HepG2 (cell line): Measurements from ENCODE around the gene RNMT. TPM values are rescaled to one million over a fixed set of nuclear protein-coding genes. Genes with fewer than 3 reads are reported as not detected.

Experiments used
- BCL6 ChIP-seq: IDR thresholded peaks from 2 replicates; pipeline ENCODE4 v1.6.1; 2016; ENCODE audit warnings: missing genetic modification reagents, missing compliant biosample characterization
- CAMTA2 ChIP-seq: sonication (generic); formaldehyde crosslinking; IDR thresholded peaks from 2 replicates; pipeline ENCODE4 v1.4.0; 2020; ENCODE audit warnings: mild to moderate bottlenecking, missing genetic modification reagents, borderline replicate concordance
- CCDC6 ChIP-seq: sonication (generic); formaldehyde crosslinking; IDR thresholded peaks from 2 replicates; pipeline ENCODE4 v1.8.1; 2022; ENCODE audit warnings: mild to moderate bottlenecking, missing genetic modification reagents, moderate library complexity
- HNRNPL ChIP-seq: fragments of 200-400 bp; formaldehyde crosslinking; IDR thresholded peaks from 2 replicates; pipeline ENCODE4 v1.6.1; 2017; ENCODE audit warnings: mild to moderate bottlenecking, low read depth, low read length
- MAFF ChIP-seq: IDR thresholded peaks from 2 replicates; pipeline ENCODE4 v1.6.1; 2011; ENCODE audit warnings: low read depth, low read length, improper control_type of control experiment
- NONO ChIP-seq, 2 experiments: fragments of 450-650 bp in 1 of 2; sonication (generic) in 1 of 2; formaldehyde crosslinking in 1 of 2; IDR thresholded peaks in 1 of 2; conservative IDR thresholded peaks in 1 of 2; 2 replicates each; pipeline versions ENCODE4 v1.6.1 to v1.8.0; 2017 to 2022; ENCODE audit warnings: mild to moderate bottlenecking in 1 of 2, missing genetic modification reagents in 1 of 2, moderate library complexity in 1 of 2
- PHB2 ChIP-seq: fragments of 450-650 bp; IDR thresholded peaks from 2 replicates; pipeline ENCODE4 v1.6.1; 2018; ENCODE audit not compliant: partially characterized antibody
- RAD21 ChIP-seq: fragments of 450-650 bp; formaldehyde crosslinking; IDR thresholded peaks from 2 replicates; pipeline ENCODE4 v1.5.0; 2020; ENCODE audit warnings: mild to moderate bottlenecking
- RBAK ChIP-seq: sonication (generic); formaldehyde crosslinking; IDR thresholded peaks from 2 replicates; pipeline ENCODE4 v1.5.1; 2020; ENCODE audit warnings: mild to moderate bottlenecking, missing genetic modification reagents
- REL ChIP-seq: sonication (generic); formaldehyde crosslinking; conservative IDR thresholded peaks from 2 replicates; pipeline ENCODE4 v1.8.0; 2022; ENCODE audit warnings: mild to moderate bottlenecking, missing genetic modification reagents, moderate library complexity
- SP4 ChIP-seq: sonication (generic); formaldehyde crosslinking; IDR thresholded peaks from 2 replicates; pipeline ENCODE4 v1.8.1; 2023; ENCODE audit warnings: mild to moderate bottlenecking, missing genetic modification reagents
- ZEB1 ChIP-seq: IDR thresholded peaks from 2 replicates; pipeline ENCODE4 v1.6.1; 2012; ENCODE audit warnings: mild to moderate bottlenecking, low read depth, inconsistent platforms; ENCODE audit not compliant: insufficient replicate concordance
- ZFY ChIP-seq: sonication (generic); formaldehyde crosslinking; IDR thresholded peaks from 2 replicates; pipeline ENCODE4 v1.4.0; 2020; ENCODE audit warnings: missing genetic modification reagents
- ZNF543 ChIP-seq: sonication (generic); formaldehyde crosslinking; IDR thresholded peaks from 2 replicates; pipeline ENCODE4 v1.4.0; 2020; ENCODE audit warnings: mild to moderate bottlenecking, missing genetic modification reagents
- polyA plus RNA-seq, 8 experiments: library from polyadenylated mRNA; depleted of rRNA in 3 of 8; stranded (reverse) in 7 of 8; unstranded in 1 of 8; fragments of >200 nt; fragmentation: Illumina TruSeq in 4 of 8; extraction: Trizol in 4 of 8; gene quantifications; 2 replicates each; pipeline versions ENCODE4 v1.2.1 to v1.2.3, GENCODE V29; 2011 to 2016; ENCODE audit warnings: low read depth in 4 of 8, missing spikeins in 1 of 8, mixed read lengths in 1 of 8; ENCODE audit not compliant: insufficient read depth in 1 of 8
- total RNA-seq, 5 experiments: library from RNA; depleted of rRNA; stranded (reverse); fragments of >200 nt; fragmentation: Illumina TruSeq; extraction: Trizol; gene quantifications; 2 replicates each; pipeline ENCODE4 v1.2.3, GENCODE V29; 2016; ENCODE audit warnings: low read depth in 1 of 5
- TF ChIP-seq, protein P1 (sequence below): sonication (generic); formaldehyde crosslinking; IDR thresholded peaks from 2 replicates; pipeline ENCODE4 v1.5.1; 2020; ENCODE audit warnings: mild to moderate bottlenecking, missing genetic modification reagents
- TF ChIP-seq, protein P2 (sequence below): sonication (generic); formaldehyde crosslinking; IDR thresholded peaks from 2 replicates; pipeline ENCODE4 v1.5.0; 2020; ENCODE audit warnings: mild to moderate bottlenecking, missing genetic modification reagents, moderate library complexity
- TF ChIP-seq, protein P3 (sequence below): sonication (generic); formaldehyde crosslinking; IDR thresholded peaks from 2 replicates; pipeline ENCODE4 v1.4.0; 2020; ENCODE audit warnings: missing genetic modification reagents
- TF ChIP-seq, protein P4 (sequence below): sonication (generic); formaldehyde crosslinking; IDR thresholded peaks from 2 replicates; pipeline ENCODE4 v1.8.1; 2023; ENCODE audit warnings: mild to moderate bottlenecking, inconsistent platforms, moderate library complexity, missing genetic modification reagents, borderline replicate concordance
- TF ChIP-seq, protein P5 (sequence below): IDR thresholded peaks from 2 replicates; pipeline ENCODE4 v1.6.1; 2016; ENCODE audit warnings: control low read depth

The RNMT gene
- total and polyA plus RNA-seq, 2 of the 13 experiments (the other 11 are each of a cell fraction or from before 2014, with no cell fraction given): 22.9 to 24.4 TPM

DNA sequence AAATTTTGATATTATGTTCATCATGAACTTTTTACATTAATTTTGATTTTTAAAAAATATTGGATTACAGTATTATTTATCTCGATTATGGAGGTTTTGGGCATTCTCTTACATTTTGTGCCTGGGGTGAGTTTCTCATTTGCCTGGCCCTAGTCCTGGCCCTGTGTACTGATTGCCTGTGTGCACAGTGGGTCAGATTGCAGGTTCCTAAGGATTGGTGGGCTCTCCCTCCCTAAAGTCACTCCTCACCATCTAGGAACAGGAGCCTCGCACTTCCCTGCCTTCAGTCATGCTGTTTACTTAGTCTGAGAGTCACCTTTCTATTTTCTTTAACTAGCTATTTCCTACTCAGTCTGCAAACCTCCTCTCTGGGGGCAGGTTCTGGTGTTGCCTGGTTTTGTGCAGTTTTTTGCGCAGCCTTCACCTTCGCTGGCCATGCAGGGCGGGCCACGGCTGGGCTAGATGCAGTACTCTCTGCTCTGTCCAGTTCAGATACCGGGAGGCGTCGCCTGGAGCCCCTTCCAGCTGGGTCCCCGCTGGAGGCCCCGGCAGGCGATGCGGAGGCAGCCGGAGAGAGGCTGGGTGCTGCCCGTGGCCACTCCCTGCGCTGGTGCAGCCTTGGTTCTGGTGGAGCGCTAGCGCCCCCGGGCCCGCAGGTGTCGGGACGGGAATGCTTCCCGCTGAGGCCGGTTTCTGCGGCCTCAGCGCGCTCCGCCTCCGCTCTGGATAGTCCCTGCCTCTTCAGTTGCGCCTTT, 74.2 kb downstream of the RNMT start (continued):
- TF ChIP-seq, protein P1, sequence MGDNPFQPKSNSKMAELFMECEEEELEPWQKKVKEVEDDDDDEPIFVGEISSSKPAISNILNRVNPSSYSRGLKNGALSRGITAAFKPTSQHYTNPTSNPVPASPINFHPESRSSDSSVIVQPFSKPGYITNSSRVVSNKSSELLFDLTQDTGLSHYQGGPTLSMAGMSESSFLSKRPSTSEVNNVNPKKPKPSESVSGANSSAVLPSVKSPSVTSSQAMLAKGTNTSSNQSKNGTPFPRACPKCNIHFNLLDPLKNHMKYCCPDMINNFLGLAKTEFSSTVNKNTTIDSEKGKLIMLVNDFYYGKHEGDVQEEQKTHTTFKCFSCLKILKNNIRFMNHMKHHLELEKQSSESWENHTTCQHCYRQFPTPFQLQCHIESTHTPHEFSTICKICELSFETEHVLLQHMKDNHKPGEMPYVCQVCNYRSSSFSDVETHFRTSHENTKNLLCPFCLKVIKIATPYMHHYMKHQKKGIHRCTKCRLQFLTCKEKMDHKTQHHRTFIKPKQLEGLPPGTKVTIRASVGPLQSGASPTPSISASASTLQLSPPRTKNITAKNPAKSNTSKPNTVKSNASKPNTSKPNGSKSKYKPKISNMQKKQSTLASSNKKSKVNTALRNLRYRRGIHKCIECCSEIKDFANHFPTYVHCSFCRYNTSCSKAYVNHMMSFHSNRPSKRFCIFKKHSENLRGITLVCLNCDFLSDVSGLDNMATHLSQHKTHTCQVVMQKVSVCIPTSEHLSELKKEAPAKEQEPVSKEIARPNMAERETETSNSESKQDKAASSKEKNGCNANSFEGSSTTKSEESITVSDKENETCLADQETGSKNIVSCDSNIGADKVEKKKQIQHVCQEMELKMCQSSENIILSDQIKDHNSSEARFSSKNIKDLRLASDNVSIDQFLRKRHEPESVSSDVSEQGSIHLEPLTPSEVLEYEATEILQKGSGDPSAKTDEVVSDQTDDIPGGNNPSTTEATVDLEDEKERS (CRISPR knock-in tag): no peak
- TF ChIP-seq, protein P2, sequence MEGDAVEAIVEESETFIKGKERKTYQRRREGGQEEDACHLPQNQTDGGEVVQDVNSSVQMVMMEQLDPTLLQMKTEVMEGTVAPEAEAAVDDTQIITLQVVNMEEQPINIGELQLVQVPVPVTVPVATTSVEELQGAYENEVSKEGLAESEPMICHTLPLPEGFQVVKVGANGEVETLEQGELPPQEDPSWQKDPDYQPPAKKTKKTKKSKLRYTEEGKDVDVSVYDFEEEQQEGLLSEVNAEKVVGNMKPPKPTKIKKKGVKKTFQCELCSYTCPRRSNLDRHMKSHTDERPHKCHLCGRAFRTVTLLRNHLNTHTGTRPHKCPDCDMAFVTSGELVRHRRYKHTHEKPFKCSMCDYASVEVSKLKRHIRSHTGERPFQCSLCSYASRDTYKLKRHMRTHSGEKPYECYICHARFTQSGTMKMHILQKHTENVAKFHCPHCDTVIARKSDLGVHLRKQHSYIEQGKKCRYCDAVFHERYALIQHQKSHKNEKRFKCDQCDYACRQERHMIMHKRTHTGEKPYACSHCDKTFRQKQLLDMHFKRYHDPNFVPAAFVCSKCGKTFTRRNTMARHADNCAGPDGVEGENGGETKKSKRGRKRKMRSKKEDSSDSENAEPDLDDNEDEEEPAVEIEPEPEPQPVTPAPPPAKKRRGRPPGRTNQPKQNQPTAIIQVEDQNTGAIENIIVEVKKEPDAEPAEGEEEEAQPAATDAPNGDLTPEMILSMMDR (CRISPR knock-in tag): peak; percentile 91
- TF ChIP-seq HNRNPL (peak; percentile 55; the same call in 1 of the 2 replicates), RBAK (no peak), RAD21 (CRISPR knock-in tag) (peak; percentile 76), MAFF (no peak), ZEB1 (no peak), CCDC6 (no peak), PHB2 (no peak), CAMTA2 (CRISPR knock-in tag) (no peak), ZFY (CRISPR knock-in tag) (peak; percentile 47; the same call in 1 of the 2 replicates), NONO (IDR thresholded peaks at IDR 0.05) (no peak), NONO (CRISPR knock-in tag; conservative IDR thresholded peaks at IDR 0.05) (0 out of 2 replicates have a peak, but pooled peaks have one; percentile 26), SP4 (CRISPR knock-in tag) (0 out of 2 replicates have a peak, but pooled peaks have one; percentile 29), BCL6 (CRISPR knock-in tag) (no peak), REL (CRISPR knock-in tag) (no peak), ZNF543 (0 out of 2 replicates have a peak, but pooled peaks have one; percentile 39)
- TF ChIP-seq, protein P3, sequence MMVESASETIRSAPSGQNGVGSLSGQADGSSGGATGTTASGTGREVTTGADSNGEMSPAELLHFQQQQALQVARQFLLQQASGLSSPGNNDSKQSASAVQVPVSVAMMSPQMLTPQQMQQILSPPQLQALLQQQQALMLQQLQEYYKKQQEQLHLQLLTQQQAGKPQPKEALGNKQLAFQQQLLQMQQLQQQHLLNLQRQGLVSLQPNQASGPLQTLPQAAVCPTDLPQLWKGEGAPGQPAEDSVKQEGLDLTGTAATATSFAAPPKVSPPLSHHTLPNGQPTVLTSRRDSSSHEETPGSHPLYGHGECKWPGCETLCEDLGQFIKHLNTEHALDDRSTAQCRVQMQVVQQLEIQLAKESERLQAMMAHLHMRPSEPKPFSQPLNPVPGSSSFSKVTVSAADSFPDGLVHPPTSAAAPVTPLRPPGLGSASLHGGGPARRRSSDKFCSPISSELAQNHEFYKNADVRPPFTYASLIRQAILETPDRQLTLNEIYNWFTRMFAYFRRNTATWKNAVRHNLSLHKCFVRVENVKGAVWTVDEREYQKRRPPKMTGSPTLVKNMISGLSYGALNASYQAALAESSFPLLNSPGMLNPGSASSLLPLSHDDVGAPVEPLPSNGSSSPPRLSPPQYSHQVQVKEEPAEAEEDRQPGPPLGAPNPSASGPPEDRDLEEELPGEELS (CRISPR knock-in tag): no peak
- TF ChIP-seq, protein P4, sequence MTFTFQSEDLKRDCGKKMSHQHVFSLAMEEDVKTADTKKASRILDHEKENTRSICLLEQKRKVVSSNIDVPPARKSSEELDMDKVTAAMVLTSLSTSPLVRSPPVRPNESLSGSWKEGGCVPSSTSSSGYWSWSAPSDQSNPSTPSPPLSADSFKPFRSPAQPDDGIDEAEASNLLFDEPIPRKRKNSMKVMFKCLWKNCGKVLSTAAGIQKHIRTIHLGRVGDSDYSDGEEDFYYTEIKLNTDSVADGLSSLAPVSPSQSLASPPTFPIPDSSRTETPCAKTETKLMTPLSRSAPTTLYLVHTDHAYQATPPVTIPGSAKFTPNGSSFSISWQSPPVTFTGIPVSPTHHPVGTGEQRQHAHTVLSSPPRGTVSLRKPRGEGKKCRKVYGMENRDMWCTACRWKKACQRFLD (CRISPR knock-in tag): no peak
- TF ChIP-seq, protein P5, sequence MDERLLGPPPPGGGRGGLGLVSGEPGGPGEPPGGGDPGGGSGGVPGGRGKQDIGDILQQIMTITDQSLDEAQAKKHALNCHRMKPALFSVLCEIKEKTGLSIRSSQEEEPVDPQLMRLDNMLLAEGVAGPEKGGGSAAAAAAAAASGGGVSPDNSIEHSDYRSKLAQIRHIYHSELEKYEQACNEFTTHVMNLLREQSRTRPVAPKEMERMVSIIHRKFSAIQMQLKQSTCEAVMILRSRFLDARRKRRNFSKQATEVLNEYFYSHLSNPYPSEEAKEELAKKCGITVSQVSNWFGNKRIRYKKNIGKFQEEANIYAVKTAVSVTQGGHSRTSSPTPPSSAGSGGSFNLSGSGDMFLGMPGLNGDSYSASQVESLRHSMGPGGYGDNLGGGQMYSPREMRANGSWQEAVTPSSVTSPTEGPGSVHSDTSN (CRISPR knock-in tag): no peak
